Osteoblast (primary cell): Measurements from ENCODE around the gene STK32B. TPM values are rescaled to one million over a fixed set of nuclear protein-coding genes. Genes with fewer than 3 reads are reported as not detected.
"Not testable (repeated sequence)": the region's sequence is repeated elsewhere in the genome, so short reads cannot be mapped to it uniquely, and the experiment has no call there.

Experiments
- DNase-seq: peaks from one replicate; pipeline ENCODE4 v3.0.0; 2011; ENCODE audit warnings: low spot score, mixed read lengths; ENCODE audit not compliant: insufficient read length; ENCODE audit errors: missing footprints
- H2AFZ ChIP-seq: 2 replicates; pipeline ENCODE4 v1.6.0; 2011; ENCODE audit warnings: mild to moderate bottlenecking, low read length
- H3K27ac ChIP-seq: 2 replicates; pipeline ENCODE4 v1.5.1; 2011; ENCODE audit warnings: mild to moderate bottlenecking, low read depth, low read length, moderate library complexity
- H3K27me3 ChIP-seq: 2 replicates; pipeline ENCODE4 v1.6.0; 2012; ENCODE audit warnings: mild to moderate bottlenecking, control low read depth, inconsistent platforms, low read length, moderate library complexity; ENCODE audit not compliant: insufficient read depth
- H3K36me3 ChIP-seq: 2 replicates; pipeline ENCODE4 v1.5.1; 2011; ENCODE audit warnings: mild to moderate bottlenecking, low read length, control low read depth, moderate library complexity; ENCODE audit not compliant: insufficient read depth
- H3K4me1 ChIP-seq: 2 replicates; pipeline ENCODE4 v1.5.1; 2011; ENCODE audit warnings: mild to moderate bottlenecking, low read length, control low read depth, moderate library complexity; ENCODE audit not compliant: insufficient read depth
- H3K4me2 ChIP-seq: 2 replicates; pipeline ENCODE4 v1.6.0; 2011; ENCODE audit warnings: mild to moderate bottlenecking, low read length; ENCODE audit not compliant: insufficient read depth
- H3K4me3 ChIP-seq: fragments of 200-600 bp; sonication (generic); 3 replicates; pipeline ENCODE4 v1.5.1; 2012; ENCODE audit warnings: mild to moderate bottlenecking, low read length, inconsistent platforms; ENCODE audit not compliant: insufficient read depth
- H3K79me2 ChIP-seq: 2 replicates; pipeline ENCODE4 v1.6.0; 2012; ENCODE audit warnings: mild to moderate bottlenecking, low read length, control low read depth, inconsistent platforms; ENCODE audit not compliant: insufficient read depth
- H3K9me3 ChIP-seq: 2 replicates; pipeline ENCODE4 v1.5.1; 2011; ENCODE audit warnings: low read depth, low read length, control low read depth
- H4K20me1 ChIP-seq: 2 replicates; pipeline ENCODE4 v1.6.0; 2012; ENCODE audit warnings: mild to moderate bottlenecking, low read length, control low read depth; ENCODE audit not compliant: insufficient read depth
- CTCF ChIP-seq: IDR thresholded peaks from 2 replicates; pipeline ENCODE4 v1.5.1; 2011; ENCODE audit warnings: mild to moderate bottlenecking, low read depth, low read length, moderate library complexity; ENCODE audit errors: extremely low read depth
- total RNA-seq: library from RNA; depleted of rRNA; stranded (reverse); fragments of >200 nt; gene quantifications from 2 replicates; pipeline ENCODE4 v1.2.3, GENCODE V29; 2012

Gene STK32B
- total RNA-seq, 1 donor, result 1.1 TPM

- DNase-seq, result no peak
- Histone ChIP-seq H4K20me1 (no peaks in the 10 kb centered on the region), H3K36me3 (no peaks in the 10 kb centered on the region), H3K27ac (no peak overlapping the region), H3K79me2 (no peaks in the 10 kb centered on the region), H2AFZ (no peak overlapping the region), H3K27me3 (peaks cover 5% of the 10 kb centered on the region), H3K4me2 (no peak overlapping the region), H3K4me1 (peaks cover 13% of the 10 kb centered on the region), H3K9me3 (no peaks in the 10 kb centered on the region), H3K4me3 (no peak overlapping the region)
- TF ChIP-seq CTCF, result no peak
Measured at GRCh38 chr4:5054532-5054931, 3.3 kb downstream of the STK32B start.

GRCh38 chr4:5055411-5055810 lies 4.1 kb downstream of the STK32B start:
- no peaks in the 10 kb centered on the region for H3K9me3 ChIP-seq
- peaks cover 5% of the 10 kb centered on the region for H3K27me3 ChIP-seq
- no peaks in the 10 kb centered on the region for H3K79me2 ChIP-seq
- no peaks in the 10 kb centered on the region for H4K20me1 ChIP-seq
- no peak for TF ChIP-seq CTCF
- peaks cover 13% of the 10 kb centered on the region for H3K4me1 ChIP-seq
- H3K36me3 ChIP-seq, result no peaks in the 10 kb centered on the region
- H3K4me3 ChIP-seq, result no peak overlapping the region
- no peak overlapping the region for H3K4me2 ChIP-seq
- no peak overlapping the region for H3K27ac ChIP-seq
- no peak for DNase-seq
- no peak overlapping the region for H2AFZ ChIP-seq

GRCh38 chr4:5066101-5066500 lies 14.8 kb downstream of the STK32B start:
- H2AFZ ChIP-seq, result no peak overlapping the region
- H3K27ac ChIP-seq, result no peak overlapping the region
- no peaks in the 10 kb centered on the region for H3K36me3 ChIP-seq
- no peak for DNase-seq
- no peak overlapping the region for H3K4me3 ChIP-seq
- no peaks in the 10 kb centered on the region for H4K20me1 ChIP-seq
- H3K4me1 ChIP-seq, result no peaks in the 10 kb centered on the region
- TF ChIP-seq CTCF, result no peak
- H3K27me3 ChIP-seq, result no peaks in the 10 kb centered on the region
- H3K4me2 ChIP-seq, result no peak overlapping the region
- H3K79me2 ChIP-seq, result no peaks in the 10 kb centered on the region
- H3K9me3 ChIP-seq, result no peaks in the 10 kb centered on the region

GRCh38 chr4:5066968-5067367 lies 15.7 kb downstream of the STK32B start:
- H3K9me3 ChIP-seq, H3K79me2 ChIP-seq, H3K4me3 ChIP-seq, DNase-seq, H3K4me1 ChIP-seq, H4K20me1 ChIP-seq, H3K4me2 ChIP-seq, H3K27me3 ChIP-seq, H3K36me3 ChIP-seq, H3K27ac ChIP-seq, H2AFZ ChIP-seq: not testable (repeated sequence)
